HG02642 (cell line): ENCODE results near the gene EML5.

Experiments
- ATAC-seq: cut with Tn5 transposase; IDR thresholded peaks from one replicate; pipeline ENCODE4 v1.9.1; 2021; ENCODE audit warnings: mild to moderate bottlenecking; ENCODE audit not compliant: unreplicated experiment, poor library complexity

EML5 gene

GRCh38 chr14:88628033-88628432, 164.7 kb downstream of the EML5 start:
- ATAC-seq = no peak

- ATAC-seq = no peak
Measured at GRCh38 chr14:88625671-88626070, 167.1 kb downstream of the EML5 start.

- ATAC-seq = no peak
Measured at GRCh38 chr14:88621100-88621499, 171.7 kb downstream of the EML5 start.

GRCh38 chr14:88618476-88618875, 174.3 kb downstream of the EML5 start:
- ATAC-seq = no peak

- ATAC-seq = no peak
Measured at GRCh38 chr14:88617479-88617878, 175.3 kb downstream of the EML5 start.

GRCh38 chr14:88616697-88617096, 176.1 kb downstream of the EML5 start:
- no peak for ATAC-seq

- no peak for ATAC-seq
Measured at GRCh38 chr14:88614218-88614907, 178.4 kb downstream of the EML5 start.

GRCh38 chr14:88613552-88614010, 179.2 kb downstream of the EML5 start:
- no peak for ATAC-seq

GRCh38 chr14:88612981-88613380, 179.8 kb downstream of the EML5 start:
- no peak for ATAC-seq

GRCh38 chr14:88611878-88612277, 180.9 kb downstream of the EML5 start:
- ATAC-seq = no peak

GRCh38 chr14:88607829-88608228, 184.9 kb downstream of the EML5 start:
- no peak for ATAC-seq

- ATAC-seq = no peak
Measured at GRCh38 chr14:88605594-88605993, 187.2 kb downstream of the EML5 start.

GRCh38 chr14:88604212-88604611, 188.5 kb downstream of the EML5 start:
- ATAC-seq = no peak

- peak; percentile 91 for ATAC-seq
Measured at GRCh38 chr14:88599761-88600439, 192.9 kb downstream of the EML5 start.

GRCh38 chr14:88599326-88599725, 193.4 kb downstream of the EML5 start:
- ATAC-seq = peak; percentile 37

- ATAC-seq = no peak
Measured at GRCh38 chr14:88598097-88598675, 194.6 kb downstream of the EML5 start.

GRCh38 chr14:88597601-88598000, 195.2 kb downstream of the EML5 start:
- ATAC-seq = no peak

GRCh38 chr14:88597038-88597437, 195.7 kb downstream of the EML5 start:
- ATAC-seq = no peak

GRCh38 chr14:88592031-88592430, 200.7 kb downstream of the EML5 start:
- ATAC-seq = no peak

- no peak for ATAC-seq
Measured at GRCh38 chr14:88590173-88590572, 202.6 kb downstream of the EML5 start.

- ATAC-seq = no peak
Measured at GRCh38 chr14:88588081-88588480, 204.7 kb downstream of the EML5 start.

- no peak for ATAC-seq
Measured at GRCh38 chr14:88584451-88584850, 208.3 kb downstream of the EML5 start.
